ENCODE measurements around the gene PRRX2.
"Not testable (repeated sequence)": the region's sequence is repeated elsewhere in the genome, so short reads cannot be mapped to it uniquely, and the experiment has no call there.

Gene PRRX2

GRCh38 chr9:129636343-129636742 is 29.1 kb upstream of the PRRX2 start:
- not testable (repeated sequence) for H3K27me3 ChIP-seq (replicated peaks in 2 of 5; ENCODE audit: control insufficient read depth in 4 of 5, insufficient read depth in 5 of 5, low read length in 4 of 5); DNase-seq; H3K27ac ChIP-seq (ENCODE audit: insufficient read depth in 1 of 2, low read depth in 1 of 2, low read length in 2 of 2, poor library complexity in 1 of 2, severe bottlenecking in 2 of 2); H3K9me3 ChIP-seq (ENCODE audit: control extremely low read depth in 1 of 5, control insufficient read depth in 4 of 5, insufficient read depth in 2 of 5, low read depth in 1 of 5, low read length in 4 of 5); H3K4me3 ChIP-seq (ENCODE audit: control insufficient read depth in 1 of 7, extremely low read depth in 1 of 7, insufficient read depth in 4 of 7, low read depth in 2 of 7, low read length in 6 of 7)
- Histone ChIP-seq H3K36me3 (ENCODE audit: control insufficient read depth in 4 of 4, insufficient read depth in 4 of 4, low read length in 3 of 4) (peaks cover 19 to 76% (median 45%) of the 10 kb centered on the region in 4 experiments), H3K4me1 (ENCODE audit: control extremely low read depth in 1 of 4, control insufficient read depth in 4 of 4, insufficient read depth in 4 of 4, low read length in 3 of 4) (peaks cover 4 to 34% (median 25%) of the 10 kb centered on the region in 4 experiments)
- ChIA-PET CTCF (interaction anchor here (0.6 to 5.8 kb wide), 4 partner anchors 11 to 151 kb away, joined by 3 to 38 read pairs (median 3); partner anchors contain the start of gene NTMT1), POLR2A (interaction anchor here (0.5 to 0.7 kb wide), 2 partner anchors 10 kb away, joined by 3 to 6 read pairs; partner anchors contain the start of gene NTMT1)
- WGBS (ENCODE audit: insufficient coverage) = 100% methylated on average over 5 of the region's 10 CpGs

GRCh38 chr9:129637102-129637501 is 28.3 kb upstream of the PRRX2 start:
- Histone ChIP-seq H3K36me3 (ENCODE audit: control insufficient read depth in 4 of 4, insufficient read depth in 4 of 4, low read length in 3 of 4) (peaks cover 16 to 68% (median 45%) of the 10 kb centered on the region in 4 experiments), H3K9me3 (ENCODE audit: control extremely low read depth in 1 of 5, control insufficient read depth in 4 of 5, insufficient read depth in 2 of 5, low read depth in 1 of 5, low read length in 4 of 5) (no peaks in the 10 kb centered on the region), H3K27me3 (replicated peaks in 2 of 5; ENCODE audit: control insufficient read depth in 4 of 5, insufficient read depth in 5 of 5, low read length in 4 of 5) (no peaks in the 10 kb centered on the region), H3K4me1 (ENCODE audit: control extremely low read depth in 1 of 4, control insufficient read depth in 4 of 4, insufficient read depth in 4 of 4, low read length in 3 of 4) (peaks cover 4 to 37% (median 27%) of the 10 kb centered on the region in 4 experiments), H3K4me3 (ENCODE audit: control insufficient read depth in 1 of 7, extremely low read depth in 1 of 7, insufficient read depth in 4 of 7, low read depth in 2 of 7, low read length in 6 of 7) (peak overlapping the region in 1 of 7 experiments; percentile 7), H3K27ac (ENCODE audit: insufficient read depth in 1 of 2, low read depth in 1 of 2, low read length in 2 of 2, poor library complexity in 1 of 2, severe bottlenecking in 2 of 2) (peak overlapping the region in 1 of 2 experiments; percentile 25)
- ChIA-PET CTCF (interaction anchor here (0.9 to 5.8 kb wide), 9 partner anchors 10 to 498 kb away, joined by 3 to 38 read pairs (median 3); partner anchors contain the start of gene NTMT1), POLR2A (interaction anchor here (0.6 to 1.0 kb wide), 4 partner anchors 10 to 642 kb away, joined by 3 to 4 read pairs (median 4); partner anchors contain the start of gene NTMT1)
- peak in 2 of 3 donors; percentile 76 to 83 for DNase-seq
- 22% methylated on average over 9 of the region's 9 CpGs for WGBS (ENCODE audit: insufficient coverage)

DNA sequence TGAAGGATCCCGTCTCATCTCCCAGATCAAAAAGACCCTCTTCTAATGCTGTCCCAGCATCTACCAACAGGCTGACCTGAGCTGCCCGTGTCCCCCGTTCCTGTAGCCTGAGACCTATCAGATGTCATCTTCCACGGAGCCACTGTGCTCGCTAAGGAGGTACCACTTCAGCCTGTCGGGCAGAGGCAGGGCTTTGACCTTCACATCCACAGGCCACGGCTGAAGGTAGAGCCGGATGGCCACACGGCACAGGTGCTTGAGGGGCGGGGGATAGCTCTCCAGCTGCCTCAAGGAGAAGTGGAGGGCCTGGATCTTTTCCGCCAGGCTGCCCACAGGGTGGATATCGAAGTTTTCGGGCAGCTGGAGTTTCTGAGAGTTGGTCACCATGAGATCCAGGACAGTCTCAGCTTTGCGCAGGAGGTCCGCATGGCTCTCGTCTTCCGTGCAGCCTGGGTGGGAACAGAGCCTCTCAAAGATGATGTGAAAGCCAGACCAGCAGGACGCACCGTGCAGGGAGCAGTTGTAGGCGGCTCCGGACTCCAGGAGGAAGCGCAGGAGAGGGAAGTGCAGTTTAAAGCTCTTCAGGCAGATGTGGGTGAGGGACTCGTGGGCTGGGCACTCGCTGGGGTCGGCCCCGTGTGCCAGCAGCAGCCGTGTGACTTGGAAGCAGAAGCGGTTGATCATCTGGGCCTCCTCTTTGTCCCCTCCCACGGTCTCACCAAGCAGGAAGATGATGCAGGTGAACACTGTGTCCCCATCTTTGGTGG is 27.6 kb upstream of the PRRX2 start:
- H3K27ac ChIP-seq (ENCODE audit: insufficient read depth in 1 of 2, low read depth in 1 of 2, low read length in 2 of 2, poor library complexity in 1 of 2, severe bottlenecking in 2 of 2) = no peak overlapping the region
- H3K36me3 ChIP-seq (ENCODE audit: control insufficient read depth in 4 of 4, insufficient read depth in 4 of 4, low read length in 3 of 4) = peaks cover 13 to 62% (median 42%) of the 10 kb centered on the region in 4 experiments
- ChIA-PET POLR2A (interaction anchor here (0.6 to 1.0 kb wide), 2 partner anchors 11 to 27 kb away, joined by 4 read pairs; no protein-coding TSS in a partner anchor), CTCF (interaction anchor here (1.0 to 5.8 kb wide), 8 partner anchors 11 to 499 kb away, joined by 3 to 38 read pairs (median 4); partner anchors contain the start of gene NTMT1)
- H3K4me1 ChIP-seq (ENCODE audit: control extremely low read depth in 1 of 4, control insufficient read depth in 4 of 4, insufficient read depth in 4 of 4, low read length in 3 of 4) = peaks cover 4 to 43% (median 31%) of the 10 kb centered on the region in 4 experiments
- H3K9me3 ChIP-seq (ENCODE audit: control extremely low read depth in 1 of 5, control insufficient read depth in 4 of 5, insufficient read depth in 2 of 5, low read depth in 1 of 5, low read length in 4 of 5) = no peaks in the 10 kb centered on the region
- no peak overlapping the region for H3K4me3 ChIP-seq (ENCODE audit: control insufficient read depth in 1 of 7, extremely low read depth in 1 of 7, insufficient read depth in 4 of 7, low read depth in 2 of 7, low read length in 6 of 7)
- no peak for DNase-seq
- no peaks in the 10 kb centered on the region for H3K27me3 ChIP-seq (replicated peaks in 2 of 5; ENCODE audit: control insufficient read depth in 4 of 5, insufficient read depth in 5 of 5, low read length in 4 of 5)
- WGBS (ENCODE audit: insufficient coverage) = 86% methylated on average over 29 of the region's 29 CpGs

DNA sequence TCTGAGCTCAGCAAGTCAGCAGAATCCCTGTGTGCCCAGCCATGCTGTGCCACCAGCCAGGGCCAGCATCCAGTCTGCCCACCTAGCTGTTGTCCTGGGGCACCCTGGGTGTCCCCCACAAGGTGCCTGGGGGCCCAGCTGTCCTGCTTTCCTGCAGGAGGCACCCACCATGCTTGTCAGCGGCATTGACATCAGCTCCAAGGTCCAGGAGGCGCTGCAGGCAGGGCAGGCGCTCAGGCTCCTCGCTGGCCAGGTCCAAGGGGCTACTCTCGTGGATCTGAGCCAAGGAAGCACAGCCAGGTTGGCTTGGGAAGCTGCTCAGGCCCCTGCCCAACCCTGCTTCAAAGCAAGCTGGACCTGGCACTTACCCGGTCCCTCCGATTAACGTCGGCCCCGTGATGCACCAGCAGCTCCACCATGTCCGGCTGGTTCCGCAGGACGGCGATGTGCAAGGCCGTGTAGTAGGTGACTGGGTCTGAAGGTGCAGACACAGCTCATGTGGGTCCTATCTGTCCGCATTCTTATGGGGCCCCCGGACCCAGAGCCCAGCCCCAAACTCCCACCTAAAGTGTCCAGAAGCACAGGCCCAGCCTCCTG is 26.3 kb upstream of the PRRX2 start:
- H3K27ac ChIP-seq (ENCODE audit: insufficient read depth in 1 of 2, low read depth in 1 of 2, low read length in 2 of 2, poor library complexity in 1 of 2, severe bottlenecking in 2 of 2) = no peak overlapping the region
- no peak for DNase-seq
- H3K4me3 ChIP-seq (ENCODE audit: control insufficient read depth in 1 of 7, extremely low read depth in 1 of 7, insufficient read depth in 4 of 7, low read depth in 2 of 7, low read length in 6 of 7) = no peak overlapping the region
- ChIA-PET POLR2A (no interaction called here), CTCF (interaction anchor here (0.8 to 5.8 kb wide), 11 partner anchors 10 to 503 kb away, joined by 3 to 38 read pairs (median 4); partner anchors contain the start of gene NTMT1)
- peaks cover 13 to 50% (median 31%) of the 10 kb centered on the region in 4 experiments for H3K36me3 ChIP-seq (ENCODE audit: control insufficient read depth in 4 of 4, insufficient read depth in 4 of 4, low read length in 3 of 4)
- over 99% methylated on average over 17 of the region's 17 CpGs for WGBS (ENCODE audit: insufficient coverage)
- no peaks in the 10 kb centered on the region for H3K27me3 ChIP-seq (replicated peaks in 2 of 5; ENCODE audit: control insufficient read depth in 4 of 5, insufficient read depth in 5 of 5, low read length in 4 of 5)
- H3K4me1 ChIP-seq (ENCODE audit: control extremely low read depth in 1 of 4, control insufficient read depth in 4 of 4, insufficient read depth in 4 of 4, low read length in 3 of 4) = peaks cover 4 to 43% (median 31%) of the 10 kb centered on the region in 4 experiments
- H3K9me3 ChIP-seq (ENCODE audit: control extremely low read depth in 1 of 5, control insufficient read depth in 4 of 5, insufficient read depth in 2 of 5, low read depth in 1 of 5, low read length in 4 of 5) = no peaks in the 10 kb centered on the region

DNA sequence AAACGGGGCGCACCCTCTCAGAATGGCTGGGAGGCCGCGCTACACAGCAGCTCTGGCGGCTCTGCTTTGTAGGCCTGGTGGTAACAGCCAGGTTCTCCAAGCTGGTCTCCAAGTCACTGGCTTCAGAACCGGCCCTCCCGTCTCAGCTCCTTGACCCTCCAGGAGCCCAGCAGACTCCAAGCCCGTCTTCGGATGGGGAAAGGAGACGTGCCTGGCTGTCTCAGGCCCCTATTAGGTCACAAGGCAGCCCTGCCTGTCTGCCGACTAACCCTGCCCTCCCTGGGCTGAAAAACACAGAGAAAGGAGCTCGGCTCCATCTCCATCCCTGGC is 25.7 kb upstream of the PRRX2 start:
- H3K4me3 ChIP-seq (ENCODE audit: control insufficient read depth in 1 of 7, extremely low read depth in 1 of 7, insufficient read depth in 4 of 7, low read depth in 2 of 7, low read length in 6 of 7) = no peak overlapping the region
- 94% methylated on average over 12 of the region's 12 CpGs for WGBS (ENCODE audit: insufficient coverage)
- ChIA-PET CTCF (interaction anchor here (0.9 to 5.8 kb wide), 12 partner anchors 11 to 499 kb away, joined by 3 to 38 read pairs (median 4); partner anchors contain the start of gene NTMT1), POLR2A (no interaction called here)
- H3K27me3 ChIP-seq (replicated peaks in 2 of 5; ENCODE audit: control insufficient read depth in 4 of 5, insufficient read depth in 5 of 5, low read length in 4 of 5) = no peaks in the 10 kb centered on the region
- no peak for DNase-seq
- H3K36me3 ChIP-seq (ENCODE audit: control insufficient read depth in 4 of 4, insufficient read depth in 4 of 4, low read length in 3 of 4) = peaks cover 12 to 44% (median 29%) of the 10 kb centered on the region in 4 experiments
- H3K9me3 ChIP-seq (ENCODE audit: control extremely low read depth in 1 of 5, control insufficient read depth in 4 of 5, insufficient read depth in 2 of 5, low read depth in 1 of 5, low read length in 4 of 5) = no peaks in the 10 kb centered on the region
- peaks cover 4 to 43% (median 31%) of the 10 kb centered on the region in 4 experiments for H3K4me1 ChIP-seq (ENCODE audit: control extremely low read depth in 1 of 4, control insufficient read depth in 4 of 4, insufficient read depth in 4 of 4, low read length in 3 of 4)
- H3K27ac ChIP-seq (ENCODE audit: insufficient read depth in 1 of 2, low read depth in 1 of 2, low read length in 2 of 2, poor library complexity in 1 of 2, severe bottlenecking in 2 of 2) = no peak overlapping the region

DNA sequence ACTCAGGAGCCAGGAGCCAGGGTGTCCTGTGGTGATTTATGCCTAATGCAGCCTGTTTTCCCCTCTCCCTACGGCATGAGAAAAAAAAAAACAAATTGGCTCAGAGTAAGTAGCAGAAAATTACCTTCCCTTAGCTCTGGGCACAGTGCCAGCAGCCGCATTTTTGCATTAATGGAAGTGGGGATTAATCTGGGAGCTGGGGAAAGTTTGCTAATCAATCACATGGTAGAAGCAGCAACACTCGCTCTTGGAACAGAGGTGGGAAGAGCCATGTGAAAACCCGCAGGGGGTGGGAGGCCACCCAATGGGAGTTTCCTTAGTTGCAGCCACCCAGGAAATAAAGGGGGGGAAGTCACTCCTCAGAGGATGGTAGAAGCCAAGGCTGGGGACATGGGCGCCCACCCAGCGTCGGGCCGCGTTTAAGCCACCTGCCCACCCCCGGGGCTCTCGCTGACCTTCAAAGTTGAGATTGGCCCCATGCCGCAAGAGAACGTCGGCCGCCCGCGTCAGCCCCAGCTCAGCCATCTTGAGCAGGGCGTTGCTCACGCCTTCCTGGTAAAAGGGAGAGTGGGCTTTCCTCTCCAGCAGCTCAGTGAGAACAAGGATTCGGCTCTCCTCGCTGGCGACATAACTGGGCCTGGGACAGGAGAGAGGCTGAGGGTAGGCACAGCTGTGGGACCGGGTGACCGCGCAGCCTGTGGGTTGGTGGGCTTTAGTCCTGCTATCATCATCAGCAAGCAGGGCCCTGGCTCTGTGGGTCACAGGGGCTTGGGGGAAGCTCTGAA is 25.2 kb upstream of the PRRX2 start:
- Histone ChIP-seq H3K4me1 (ENCODE audit: control extremely low read depth in 1 of 4, control insufficient read depth in 4 of 4, insufficient read depth in 4 of 4, low read length in 3 of 4) (peaks cover 4 to 43% (median 31%) of the 10 kb centered on the region in 4 experiments), H3K9me3 (ENCODE audit: control extremely low read depth in 1 of 5, control insufficient read depth in 4 of 5, insufficient read depth in 2 of 5, low read depth in 1 of 5, low read length in 4 of 5) (no peaks in the 10 kb centered on the region), H3K4me3 (ENCODE audit: control insufficient read depth in 1 of 7, extremely low read depth in 1 of 7, insufficient read depth in 4 of 7, low read depth in 2 of 7, low read length in 6 of 7) (peak overlapping the region in 5 of 7 experiments; percentile 80 to 97 (median 87)), H3K27me3 (replicated peaks in 2 of 5; ENCODE audit: control insufficient read depth in 4 of 5, insufficient read depth in 5 of 5, low read length in 4 of 5) (no peaks in the 10 kb centered on the region), H3K36me3 (ENCODE audit: control insufficient read depth in 4 of 4, insufficient read depth in 4 of 4, low read length in 3 of 4) (peaks cover 11 to 39% (median 25%) of the 10 kb centered on the region in 4 experiments), H3K27ac (ENCODE audit: insufficient read depth in 1 of 2, low read depth in 1 of 2, low read length in 2 of 2, poor library complexity in 1 of 2, severe bottlenecking in 2 of 2) (no peak overlapping the region)
- 95% methylated on average over 22 of the region's 25 CpGs for WGBS (ENCODE audit: insufficient coverage)
- no peak for DNase-seq
- CTCF ChIA-PET = interaction anchor here (0.7 to 5.8 kb wide), 11 partner anchors 12 to 500 kb away, joined by 3 to 38 read pairs (median 4); partner anchors contain the start of gene NTMT1
- POLR2A ChIA-PET = interaction anchor here (0.5 to 0.6 kb wide), 3 partner anchors 30 to 663 kb away, joined by 3 read pairs; no protein-coding TSS in a partner anchor

Measured in common myeloid progenitor, CD34-positive (primary cell).